GM21825 (cell line): ENCODE data around the gene THAP4.

Experiments
- ATAC-seq: cut with Tn5 transposase; IDR thresholded peaks from one replicate; pipeline ENCODE4 v1.9.1; 2021; ENCODE audit warnings: mild to moderate bottlenecking, moderate library complexity; ENCODE audit not compliant: unreplicated experiment

The THAP4 gene

DNA sequence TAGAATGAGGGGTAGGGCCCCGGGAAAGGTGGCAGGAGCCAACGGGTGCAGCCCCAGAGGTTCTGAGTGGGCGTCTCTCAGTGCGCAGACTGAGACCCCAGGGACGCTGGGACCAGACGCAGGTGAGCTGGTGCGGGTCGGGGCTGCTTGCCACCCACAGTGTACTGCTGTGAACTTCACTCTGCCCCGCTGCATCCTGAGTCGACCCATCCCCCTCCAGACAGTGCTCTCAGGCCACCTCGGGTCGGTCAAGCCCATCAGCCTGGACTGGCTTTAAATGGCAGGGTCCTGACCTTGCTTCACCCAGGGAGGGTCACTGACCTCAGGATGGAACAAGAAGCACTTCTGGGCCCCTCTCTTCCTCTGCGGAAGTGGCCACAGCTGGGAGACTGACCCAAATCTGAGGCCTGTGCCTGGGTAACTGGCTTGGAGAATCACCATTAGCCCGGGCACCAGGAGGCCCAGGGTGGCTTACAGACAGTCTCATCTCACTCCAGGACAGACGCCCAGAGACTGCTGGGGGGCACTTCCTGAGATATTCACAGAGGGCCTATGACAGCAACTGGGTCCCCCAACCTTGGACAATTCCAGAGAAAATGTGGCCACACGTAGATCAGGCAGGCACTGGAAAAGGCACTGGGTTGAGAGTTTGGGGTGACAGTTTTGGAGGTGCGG, 102.1 kb downstream of the THAP4 start:
- ATAC-seq: no peak
